ENCODE data around the gene STAT4.

STAT4 gene

GRCh38 chr2:191145769-191146471 lies 4.9 kb downstream of the STAT4 start:
- no peak for DNase-seq (ENCODE audit: low read depth in 1 of 2, low spot score in 1 of 2)

- DNase-seq (ENCODE audit: low read depth in 1 of 2, low spot score in 1 of 2), result no peak
These were observed 6.6 kb downstream of the STAT4 start for GRCh38 chr2:191144217-191144616.

- no peak for DNase-seq (ENCODE audit: low read depth in 1 of 2, low spot score in 1 of 2)
These were observed 7.0 kb downstream of the STAT4 start for GRCh38 chr2:191143791-191144190.

- no peak for DNase-seq (ENCODE audit: low read depth in 1 of 2, low spot score in 1 of 2)
These were observed 21.9 kb downstream of the STAT4 start for GRCh38 chr2:191128911-191129304.

GRCh38 chr2:191128172-191128910 lies 22.5 kb downstream of the STAT4 start:
- no peak for DNase-seq (ENCODE audit: low read depth in 1 of 2, low spot score in 1 of 2)

GRCh38 chr2:191127235-191127634 lies 23.6 kb downstream of the STAT4 start:
- no peak for DNase-seq (ENCODE audit: low read depth in 1 of 2, low spot score in 1 of 2)

- DNase-seq (ENCODE audit: low read depth in 1 of 2, low spot score in 1 of 2), result no peak
These were observed 24.3 kb downstream of the STAT4 start for GRCh38 chr2:191126386-191127085.

- DNase-seq (ENCODE audit: low read depth in 1 of 2, low spot score in 1 of 2), result no peak
These were observed 25.1 kb downstream of the STAT4 start for GRCh38 chr2:191125646-191126045.

- no peak for DNase-seq (ENCODE audit: low read depth in 1 of 2, low spot score in 1 of 2)
These were observed 28.0 kb downstream of the STAT4 start for GRCh38 chr2:191122638-191123294.

GRCh38 chr2:191117341-191117740 lies 33.5 kb downstream of the STAT4 start:
- no peak for DNase-seq (ENCODE audit: low read depth in 1 of 2, low spot score in 1 of 2)

- no peak for DNase-seq (ENCODE audit: low read depth in 1 of 2, low spot score in 1 of 2)
These were observed 35.0 kb downstream of the STAT4 start for GRCh38 chr2:191115804-191116203.

- peak in 1 of 2 donors; percentile 58 for DNase-seq (ENCODE audit: low read depth in 1 of 2, low spot score in 1 of 2)
These were observed 35.4 kb downstream of the STAT4 start for GRCh38 chr2:191115391-191115790.

GRCh38 chr2:191114403-191114886 lies 36.3 kb downstream of the STAT4 start:
- no peak for DNase-seq (ENCODE audit: low read depth in 1 of 2, low spot score in 1 of 2)

GRCh38 chr2:191113761-191114160 lies 37.0 kb downstream of the STAT4 start:
- no peak for DNase-seq (ENCODE audit: low read depth in 1 of 2, low spot score in 1 of 2)

- DNase-seq (ENCODE audit: low read depth in 1 of 2, low spot score in 1 of 2), result no peak
These were observed 38.3 kb downstream of the STAT4 start for GRCh38 chr2:191112448-191112901.

GRCh38 chr2:191109888-191110287 lies 40.9 kb downstream of the STAT4 start:
- no peak for DNase-seq (ENCODE audit: low read depth in 1 of 2, low spot score in 1 of 2)

- no peak for DNase-seq (ENCODE audit: low read depth in 1 of 2, low spot score in 1 of 2)
These were observed 42.5 kb downstream of the STAT4 start for GRCh38 chr2:191108331-191108730.

GRCh38 chr2:191105082-191105481 lies 45.7 kb downstream of the STAT4 start:
- no peak for DNase-seq (ENCODE audit: low read depth in 1 of 2, low spot score in 1 of 2)

GRCh38 chr2:191103774-191104173 lies 47.0 kb downstream of the STAT4 start:
- DNase-seq (ENCODE audit: low read depth in 1 of 2, low spot score in 1 of 2), result no peak

GRCh38 chr2:191100216-191100615 lies 50.6 kb downstream of the STAT4 start:
- no peak for DNase-seq (ENCODE audit: low read depth in 1 of 2, low spot score in 1 of 2)

- DNase-seq (ENCODE audit: low read depth in 1 of 2, low spot score in 1 of 2), result no peak
These were observed 63.5 kb downstream of the STAT4 start for GRCh38 chr2:191087311-191087710.

All from activated CD4-positive, alpha-beta T cell treated with anti-CD3 and anti-CD28 coated beads, Interleukin-2, amount 50 U/mL, for 24 hours (primary cell).